Right lobe of liver (tissue), 4 donors: ENCODE results near the gene PNCK.

Source experiments
- CTCF ChIP-seq, 4 donors: fragments of 200-600 bp in 3 of 4; fragments of 450-650 bp in 1 of 4; IDR thresholded peaks; one replicate each; pipeline versions ENCODE4 v1.5.1 to v1.8.0; 2016 to 2022; ENCODE audit warnings: antibody characterized with exemption in 4 of 4, mild to moderate bottlenecking in 2 of 4
- POLR2A ChIP-seq: fragments of 450-650 bp; IDR thresholded peaks from one replicate; pipeline ENCODE4 v1.6.1; 2017; ENCODE audit warnings: antibody characterized with exemption, mild to moderate bottlenecking
- donor health status: DM: no; HTN: no; CAD: no.
- donor health status: DM: no; HTN: no; CAD: no.
- donor health status: DM: no; HTN: yes; CAD: no.

GRCh38 chrX:153631907-153632594, 41.6 kb downstream of the PNCK start:
- no peak for TF ChIP-seq CTCF (IDR thresholded peaks at IDR 0.05)
- no peak for TF ChIP-seq POLR2A
